GM21360 (cell line): ENCODE data around the gene PIGZ.

Experiments
- ATAC-seq: cut with Tn5 transposase; IDR thresholded peaks from one replicate; pipeline ENCODE4 v1.9.1; 2021; ENCODE audit warnings: mild to moderate bottlenecking, moderate library complexity; ENCODE audit not compliant: unreplicated experiment

PIGZ gene

DNA sequence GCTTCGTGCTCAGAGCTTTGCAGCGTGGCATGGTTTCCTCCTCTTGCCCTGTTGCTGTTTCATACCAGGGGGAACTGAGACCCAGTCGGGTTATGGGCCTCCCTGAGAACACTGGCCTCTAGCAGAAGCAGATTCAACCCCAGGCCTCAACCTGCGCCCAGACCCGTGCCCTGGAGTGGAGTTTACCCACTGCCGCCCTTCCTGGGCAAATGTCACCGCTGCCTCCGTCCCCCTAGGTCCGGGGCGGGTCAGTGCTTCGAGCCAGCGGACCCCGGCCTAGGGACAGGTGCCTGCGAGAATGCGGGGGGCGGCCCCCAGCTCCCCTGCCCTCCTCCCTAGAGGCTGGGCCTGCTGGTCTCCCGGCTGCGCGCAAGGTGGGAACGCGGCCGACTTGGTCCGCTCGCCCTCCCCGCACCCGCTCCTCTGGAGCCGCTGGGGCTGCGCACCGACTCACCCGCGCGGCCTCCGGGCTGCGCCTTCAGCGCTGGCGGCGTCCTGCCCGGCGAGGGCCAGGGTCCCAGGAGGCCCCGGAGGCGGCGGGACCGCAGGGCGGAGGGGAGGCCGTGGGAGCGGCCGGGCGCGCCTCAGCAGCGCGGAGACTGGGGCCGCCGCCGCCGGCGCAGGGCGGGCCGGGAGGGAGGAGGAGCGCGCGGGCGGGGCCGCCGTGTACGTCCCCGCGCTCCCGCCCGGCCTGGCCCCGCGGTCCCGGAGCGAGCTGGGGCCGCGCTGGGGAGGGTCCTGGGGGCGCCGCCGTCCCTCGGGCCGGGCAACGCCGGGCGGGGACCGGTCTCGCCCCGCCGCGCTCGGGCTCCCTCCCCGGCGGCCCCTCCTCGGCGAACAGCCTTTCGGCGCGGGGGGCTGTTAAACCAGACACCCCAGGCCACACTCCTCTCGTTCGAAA, at the start of gene PIGZ:
Gene PIGZ, minus strand, starts transcription at position 601 of the 901 bp plus-strand sequence. CDS start 16,802 bp downstream, outside the sequence.
- peak; percentile 52 for ATAC-seq

DNA sequence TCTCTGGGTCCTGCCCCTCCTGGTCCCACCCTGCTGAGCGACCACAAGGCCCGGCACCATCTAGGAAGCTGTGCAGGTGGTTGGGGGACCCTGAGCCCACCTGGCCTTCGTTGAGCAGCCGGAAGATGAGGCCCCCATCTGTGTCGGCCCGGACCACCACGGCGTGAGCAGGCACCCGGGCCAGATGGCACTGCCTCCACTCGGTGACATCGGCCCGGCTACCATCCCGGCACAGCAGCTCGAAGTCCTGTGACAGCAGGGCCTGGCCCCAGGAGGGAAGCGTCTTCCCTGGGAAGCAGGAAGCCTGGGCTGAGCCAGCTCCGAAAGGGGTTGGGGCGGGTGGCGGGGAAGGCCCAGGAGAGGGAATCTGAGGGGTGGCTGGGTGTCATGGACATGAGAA, 48.4 kb upstream of the PIGZ start:
- no peak for ATAC-seq

GRCh38 chr3:197015790-197016736, 47.4 kb upstream of the PIGZ start:
- no peak for ATAC-seq

DNA sequence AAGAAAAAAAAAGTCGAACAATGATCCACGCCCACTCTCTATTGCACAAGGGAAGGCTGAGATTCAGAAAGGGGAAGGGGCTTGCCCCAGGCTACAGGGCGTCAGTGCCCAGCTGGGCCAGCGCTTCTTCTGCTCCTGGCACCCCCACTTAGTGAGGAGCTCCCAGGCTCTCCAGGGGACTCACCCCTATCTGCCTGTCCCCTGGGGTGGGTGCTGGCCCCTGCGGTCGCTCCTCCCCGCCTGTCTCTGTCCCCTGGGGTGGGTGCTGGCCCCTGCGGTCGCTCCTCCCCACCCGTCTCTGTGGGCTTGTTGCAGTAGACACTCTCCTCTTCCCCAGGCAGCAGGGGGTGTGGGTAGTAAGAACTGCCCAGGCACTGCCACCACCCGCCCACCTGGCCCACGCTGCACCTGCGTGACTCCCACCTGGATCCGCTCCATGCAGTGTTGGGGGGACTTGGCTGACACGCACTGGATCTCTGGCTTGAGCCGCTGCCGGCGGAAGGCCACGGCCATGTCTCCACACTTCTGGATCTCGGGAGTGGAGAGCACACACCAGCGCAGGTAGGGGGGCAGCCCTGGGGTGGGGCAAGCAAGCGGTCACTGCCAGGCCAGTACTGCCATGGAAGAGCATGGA, 46.4 kb upstream of the PIGZ start:
- ATAC-seq = no peak

- no peak for ATAC-seq
Measured at GRCh38 chr3:197014024-197014423, 45.4 kb upstream of the PIGZ start.

- ATAC-seq = no peak
Measured at GRCh38 chr3:197012540-197012883, 43.9 kb upstream of the PIGZ start.

- no peak for ATAC-seq
Measured at GRCh38 chr3:197011780-197012539, 43.3 kb upstream of the PIGZ start.

- ATAC-seq = no peak
Measured at GRCh38 chr3:197010556-197011351, 42.1 kb upstream of the PIGZ start.

DNA sequence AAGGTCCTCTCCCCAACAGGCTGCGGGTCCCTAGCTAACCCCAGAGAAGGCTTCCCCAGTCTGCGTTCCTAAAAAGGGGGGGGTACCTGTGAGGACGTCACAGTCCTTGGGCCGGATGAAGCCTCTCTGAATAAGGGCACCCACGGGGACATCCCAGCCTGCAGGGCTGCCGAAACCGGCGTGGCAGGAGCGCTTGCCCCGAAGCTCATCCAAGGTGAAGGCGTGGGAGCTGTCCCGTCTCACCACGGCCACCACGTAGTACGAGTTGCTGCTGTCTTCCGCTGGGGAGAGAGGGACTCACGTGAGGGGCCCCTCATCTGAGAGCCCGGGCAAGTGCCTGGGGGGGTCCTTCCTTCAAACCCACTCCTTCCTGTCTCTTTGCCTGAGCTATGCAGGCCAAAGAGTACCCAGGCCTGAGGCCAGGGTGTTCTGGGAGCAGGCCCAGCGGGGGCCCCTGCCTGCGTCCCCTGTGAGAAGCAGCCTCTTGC, 40.9 kb upstream of the PIGZ start:
- ATAC-seq = no peak

DNA sequence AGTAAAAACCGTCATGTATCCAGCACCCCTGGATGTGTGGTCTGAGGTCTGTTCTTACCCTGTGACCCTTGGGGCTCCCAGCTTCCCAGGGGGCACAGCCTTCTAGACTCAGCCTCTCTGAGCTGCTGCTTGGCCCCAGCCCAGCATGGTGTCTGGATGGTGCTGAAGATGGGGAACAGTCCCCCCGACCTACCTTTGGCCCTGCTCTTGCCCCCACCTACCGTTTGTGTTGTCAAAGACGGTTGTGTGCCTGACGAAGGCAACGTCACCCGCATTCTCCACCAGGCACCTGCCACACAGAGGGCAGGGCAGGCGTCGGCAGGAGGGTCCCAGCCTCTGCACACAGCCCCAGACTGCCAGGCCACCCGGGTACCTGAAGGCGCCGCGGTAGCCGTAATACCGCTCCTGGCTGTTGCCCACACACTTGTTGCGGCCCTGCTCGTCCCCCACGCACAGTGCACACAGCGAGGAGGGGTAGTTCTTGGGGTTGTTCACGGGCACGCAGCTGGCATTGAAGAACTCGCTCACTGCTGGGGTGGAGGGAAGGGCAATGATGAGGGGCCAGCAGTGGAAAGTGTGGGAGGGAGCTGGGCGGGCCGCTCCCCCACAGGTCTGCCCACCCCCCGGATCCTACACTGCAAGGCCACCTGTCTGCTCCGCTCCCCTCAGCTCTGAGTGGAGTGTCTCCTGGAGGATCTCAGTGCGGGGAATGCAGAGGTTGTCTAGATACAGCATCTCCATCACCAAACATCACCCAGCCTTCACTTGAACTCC, 40.0 kb upstream of the PIGZ start:
- ATAC-seq = no peak

DNA sequence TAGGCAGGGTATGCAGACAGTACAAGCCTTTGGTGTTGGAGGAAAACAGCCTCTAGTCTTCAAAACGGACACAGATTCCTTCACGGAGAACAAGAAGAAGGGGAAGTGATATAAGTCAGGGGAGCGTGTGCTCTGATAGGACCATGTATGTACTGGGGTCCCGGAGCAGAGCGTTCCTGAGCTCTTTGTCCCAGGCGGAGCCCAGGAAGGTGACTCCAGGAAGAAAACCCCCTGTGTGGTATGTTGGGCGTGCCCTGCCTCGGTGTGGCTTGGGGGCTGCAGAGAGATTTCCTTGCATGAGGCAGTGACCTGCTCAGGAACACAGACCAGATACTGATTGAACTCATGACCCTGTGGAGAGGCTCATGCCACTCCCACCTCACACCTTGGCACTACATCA, 39.3 kb upstream of the PIGZ start:
- ATAC-seq = no peak

DNA sequence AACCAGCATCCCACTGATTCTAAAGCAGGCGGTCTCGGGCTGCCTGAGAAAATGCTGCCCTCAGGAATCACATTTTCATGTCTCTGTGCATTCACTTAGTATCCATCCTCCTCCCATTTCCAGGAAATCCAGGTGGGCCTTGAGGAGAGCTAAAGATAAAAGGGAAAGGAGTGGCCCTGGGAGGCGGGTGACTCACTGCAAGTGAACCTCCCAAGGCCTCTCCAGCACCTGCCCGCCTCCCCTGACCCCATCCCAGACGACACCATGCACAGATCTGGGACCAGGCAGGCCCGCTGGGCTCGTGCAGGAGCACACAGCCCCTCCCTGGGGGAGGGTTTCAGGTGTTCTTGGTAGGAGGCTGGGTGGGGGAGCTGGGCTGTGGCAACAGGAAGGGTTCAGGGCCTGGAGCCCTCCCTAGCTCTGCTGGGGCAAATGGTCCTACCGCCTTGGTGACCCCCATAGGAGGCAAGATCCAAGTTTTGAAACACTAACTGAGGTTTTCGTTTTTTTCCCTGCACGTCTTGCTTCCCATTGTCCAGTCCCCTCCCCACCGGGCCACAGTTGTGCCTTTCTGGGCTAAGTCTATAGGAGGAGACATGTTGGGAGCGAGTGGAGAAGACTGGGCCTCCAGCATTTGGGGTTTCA, 38.8 kb upstream of the PIGZ start:
- ATAC-seq = no peak

GRCh38 chr3:197006860-197007259, 38.2 kb upstream of the PIGZ start:
- no peak for ATAC-seq

DNA sequence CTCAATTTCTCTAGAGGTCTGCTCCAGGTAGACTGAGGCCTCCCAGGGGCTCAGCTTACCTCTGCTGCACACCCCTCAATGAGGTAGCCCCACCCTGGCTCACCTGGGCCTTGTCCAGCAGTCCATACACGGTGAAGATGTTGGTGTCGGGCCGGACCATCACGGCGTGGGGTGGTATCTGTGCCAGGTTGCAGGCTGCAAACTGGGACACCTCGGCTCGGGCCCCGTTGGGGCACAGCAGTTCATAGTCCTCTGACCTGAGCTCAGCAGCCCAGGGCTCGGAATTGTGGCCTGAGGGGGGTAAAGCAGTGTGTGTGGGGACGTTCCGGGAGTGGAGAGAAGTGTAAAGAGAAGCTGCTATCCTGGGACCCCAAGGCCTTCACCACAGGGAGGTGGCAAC, 37.8 kb upstream of the PIGZ start:
- no peak for ATAC-seq

DNA sequence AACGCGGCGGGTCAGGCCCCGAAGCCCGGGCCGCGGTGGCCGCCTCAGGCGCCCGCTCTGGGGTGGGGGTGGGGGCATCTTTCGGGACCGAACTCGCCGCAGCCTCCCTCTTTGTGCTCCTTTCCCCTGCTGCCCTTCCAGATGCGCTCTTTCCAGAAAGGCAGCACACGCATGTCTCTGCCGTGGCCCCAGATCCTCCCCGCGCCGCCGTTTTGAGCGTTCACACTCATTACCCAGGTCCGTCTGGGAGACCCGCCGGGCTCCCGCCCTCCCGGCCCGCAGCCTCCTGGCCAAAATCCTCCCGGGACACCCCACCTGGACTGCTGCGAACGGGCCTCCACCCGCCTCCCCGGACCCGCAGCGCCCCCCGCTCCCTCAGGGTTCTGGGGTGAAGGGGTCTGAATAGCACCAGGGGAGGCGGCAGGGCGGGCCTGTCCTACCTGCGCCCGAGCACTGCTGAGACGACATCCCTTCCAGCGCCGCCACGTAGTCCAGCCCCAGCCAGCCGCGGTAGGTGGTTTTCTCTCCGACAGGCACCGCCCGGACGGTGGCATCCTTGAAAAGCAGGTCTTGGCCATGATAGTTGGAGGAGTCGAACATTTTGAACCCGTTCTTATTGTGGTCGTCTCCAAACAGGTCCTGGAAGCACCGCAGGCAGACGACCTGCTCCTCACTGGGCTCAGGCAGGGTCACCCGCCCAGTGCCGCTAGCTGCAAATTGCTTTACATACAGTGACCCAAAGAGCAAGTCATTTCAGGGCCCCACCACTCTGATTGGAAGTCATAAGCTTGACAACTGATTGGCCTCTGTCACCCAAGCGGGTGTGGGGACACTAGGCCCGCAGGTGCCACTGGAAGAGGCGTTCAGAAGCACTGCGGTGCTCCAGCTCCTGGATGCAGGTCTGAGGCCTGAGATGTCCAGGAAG, 35.1 kb upstream of the PIGZ start:
- no peak for ATAC-seq

DNA sequence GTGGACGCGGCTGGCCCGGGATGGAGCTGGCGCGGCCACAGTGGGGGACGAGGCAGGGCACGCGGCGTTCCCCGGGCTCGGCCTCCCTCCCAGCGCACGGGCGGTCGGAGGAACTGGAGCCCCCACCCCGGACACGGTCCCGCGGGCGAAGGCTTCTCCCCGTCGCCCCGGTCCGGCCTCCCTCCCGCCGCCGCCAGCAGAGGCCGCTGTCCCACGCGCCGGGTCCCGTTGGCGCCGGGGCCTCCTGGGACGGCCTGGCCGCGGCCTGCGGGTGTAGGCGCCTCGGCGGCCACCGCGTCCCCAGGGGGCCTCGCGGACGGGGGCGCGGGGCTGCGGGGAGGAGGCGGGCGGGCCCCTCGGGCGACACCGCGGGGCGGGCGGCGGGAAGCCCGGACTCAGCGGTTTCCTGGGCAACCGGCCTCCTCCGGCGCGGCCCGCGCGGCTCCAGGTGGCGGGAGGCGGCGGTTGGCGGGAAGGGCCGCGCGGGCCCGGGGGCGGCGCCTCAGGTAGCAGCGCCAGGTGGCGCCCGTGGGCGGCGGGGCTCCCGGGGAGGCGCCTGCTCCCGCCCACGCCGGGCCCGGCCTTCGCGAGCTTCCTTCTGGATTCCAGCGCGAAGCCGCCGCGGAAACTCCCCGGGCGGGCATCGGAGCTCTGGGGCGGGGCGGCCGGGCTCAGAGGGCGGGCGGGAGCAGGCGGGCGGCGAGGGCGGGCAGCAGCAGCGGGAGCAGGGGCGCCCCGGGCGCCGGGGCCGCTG, 34.2 kb upstream of the PIGZ start:
- ATAC-seq = peak; percentile 61
